NCI-H187 treated with DMSO at 0.1 percent for 48 hours (cell line): ENCODE measurements around the gene KCNJ4.
"Not testable (repeated sequence)": the region's sequence is repeated elsewhere in the genome, so short reads cannot be mapped to it uniquely, and the experiment has no call there.

ENCODE experiments used
- DNase-seq: peaks from one replicate; lab custom pipeline; 2025; lab: John Stamatoyannopoulos, UW

The KCNJ4 gene

DNA sequence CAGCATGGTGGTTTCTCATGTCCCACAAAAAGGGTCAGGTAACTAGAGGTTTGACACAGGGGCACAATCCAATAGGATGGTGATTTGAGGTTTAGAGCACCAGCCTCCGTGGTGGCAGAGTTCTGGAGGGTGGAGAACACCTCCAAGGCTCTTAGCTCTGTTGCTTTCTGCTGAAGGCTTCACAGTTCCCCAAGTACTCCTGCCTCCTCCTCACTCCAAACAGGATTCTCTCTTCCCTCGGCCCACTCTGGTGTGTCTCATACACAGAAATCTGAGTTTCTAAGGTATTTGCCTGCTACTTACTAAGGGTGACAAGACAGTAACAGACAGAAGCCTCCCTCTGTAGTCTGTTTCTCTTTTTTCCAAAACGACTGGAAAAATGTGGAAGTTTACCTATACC is 73.6 kb downstream of the KCNJ4 start:
- not testable (repeated sequence) for DNase-seq
